ENCODE measurements around the gene PKD1. TPM values are rescaled to one million over a fixed set of nuclear protein-coding genes. Genes with fewer than 3 reads are reported as not detected.

Gene PKD1
- total RNA-seq, 1 experiment from 2014 or later, result 91.5 TPM

GRCh38 chr16:2058872-2059271 is 76.8 kb downstream of the PKD1 start:
- H3K79me2 ChIP-seq (ENCODE audit: low read depth), result no peaks in the 10 kb centered on the region
- H3K9me2 ChIP-seq (ENCODE audit: insufficient read depth), result no peaks in the 10 kb centered on the region
- H3F3A ChIP-seq (ENCODE audit: insufficient read depth, low read depth), result no peaks in the 10 kb centered on the region
- no peaks in the 10 kb centered on the region for H3K36me3 ChIP-seq (ENCODE audit: low read depth)
- H4K20me1 ChIP-seq (ENCODE audit: insufficient read depth), result no peaks in the 10 kb centered on the region
- H3K9me3 ChIP-seq (ENCODE audit: insufficient read depth, low read depth), result no peaks in the 10 kb centered on the region
- DNase-seq, result no peak
- ChIA-PET POLR2A (ENCODE audit: unreplicated experiment) (no interaction called here), CTCF (interaction anchor here (0.6 kb wide), 1 partner anchor 11 kb away, joined by 7 read pairs; no protein-coding TSS in a partner anchor)
- intact Hi-C loops (cut with micrococcal nuclease; ENCODE audit: unreplicated experiment), result no loop called here
- no peak overlapping the region for H3K4me2 ChIP-seq
- no peaks in the 10 kb centered on the region for H3K4me1 ChIP-seq (replicated peaks; ENCODE audit: insufficient read depth)
- TF ChIP-seq EZH2 (IDR thresholded peaks at IDR 0.05; ENCODE audit: low read depth), result no peak
- no peak for TF ChIP-seq CTCF (conservative IDR thresholded peaks at IDR 0.05)
- H3K27ac ChIP-seq, result no peak overlapping the region
- no peaks in the 10 kb centered on the region for H3K27me3 ChIP-seq (ENCODE audit: insufficient read depth, low read depth)
- H3K4me3 ChIP-seq, result no peak overlapping the region
- BruUV-seq (replicated peaks), result no TSS peak
- no peak overlapping the region for H2AFZ ChIP-seq

- TF ChIP-seq CTCF (conservative IDR thresholded peaks at IDR 0.05), result no peak
- no peak for TF ChIP-seq EZH2 (IDR thresholded peaks at IDR 0.05; ENCODE audit: low read depth)
- Histone ChIP-seq H3K27ac (no peak overlapping the region), H3K4me3 (no peak overlapping the region), H3K9me3 (ENCODE audit: insufficient read depth, low read depth) (no peaks in the 10 kb centered on the region), H3K4me2 (no peak overlapping the region), H3K4me1 (replicated peaks; ENCODE audit: insufficient read depth) (no peaks in the 10 kb centered on the region), H3F3A (ENCODE audit: insufficient read depth, low read depth) (no peaks in the 10 kb centered on the region), H2AFZ (no peak overlapping the region), H4K20me1 (ENCODE audit: insufficient read depth) (no peaks in the 10 kb centered on the region), H3K27me3 (ENCODE audit: insufficient read depth, low read depth) (no peaks in the 10 kb centered on the region), H3K79me2 (ENCODE audit: low read depth) (no peaks in the 10 kb centered on the region), H3K36me3 (ENCODE audit: low read depth) (no peaks in the 10 kb centered on the region), H3K9me2 (ENCODE audit: insufficient read depth) (no peaks in the 10 kb centered on the region)
- CTCF ChIA-PET, result no interaction called here
- DNase-seq, result no peak
- no TSS peak for BruUV-seq (replicated peaks)
- POLR2A ChIA-PET (ENCODE audit: unreplicated experiment), result no interaction called here
- intact Hi-C loops (cut with micrococcal nuclease; ENCODE audit: unreplicated experiment), result no loop called here
Observed at GRCh38 chr16:2058420-2058819, 77.3 kb downstream of the PKD1 start.

- Histone ChIP-seq H4K20me1 (ENCODE audit: insufficient read depth) (no peaks in the 10 kb centered on the region), H3K9me3 (ENCODE audit: insufficient read depth, low read depth) (no peaks in the 10 kb centered on the region), H3K4me2 (no peak overlapping the region), H3F3A (ENCODE audit: insufficient read depth, low read depth) (no peaks in the 10 kb centered on the region), H3K4me3 (no peak overlapping the region), H3K4me1 (replicated peaks; ENCODE audit: insufficient read depth) (no peaks in the 10 kb centered on the region), H2AFZ (no peak overlapping the region), H3K27ac (no peak overlapping the region), H3K9me2 (ENCODE audit: insufficient read depth) (no peaks in the 10 kb centered on the region), H3K27me3 (ENCODE audit: insufficient read depth, low read depth) (no peaks in the 10 kb centered on the region), H3K79me2 (ENCODE audit: low read depth) (no peaks in the 10 kb centered on the region), H3K36me3 (ENCODE audit: low read depth) (no peaks in the 10 kb centered on the region)
- intact Hi-C loops (cut with micrococcal nuclease; ENCODE audit: unreplicated experiment), result loop anchor here (2.0 kb wide), 1 partner anchor 35 kb away; no protein-coding TSS in a partner anchor
- no TSS peak for BruUV-seq (replicated peaks)
- DNase-seq, result no peak
- CTCF ChIA-PET, result no interaction called here
- POLR2A ChIA-PET (ENCODE audit: unreplicated experiment), result no interaction called here
- TF ChIP-seq CTCF (conservative IDR thresholded peaks at IDR 0.05) (no peak), EZH2 (IDR thresholded peaks at IDR 0.05; ENCODE audit: low read depth) (no peak)
Observed at GRCh38 chr16:2057438-2057837, 78.3 kb downstream of the PKD1 start.
